ENCODE results near the gene UGDH. TPM values are rescaled to one million over a fixed set of nuclear protein-coding genes. Genes with fewer than 3 reads are reported as not detected.

UGDH gene
- total and polyA plus RNA-seq, 2 donors (not counting 3 experiments of a cell fraction or from before 2014, with no cell fraction given), result 41.3 to 62.1 TPM

DNA sequence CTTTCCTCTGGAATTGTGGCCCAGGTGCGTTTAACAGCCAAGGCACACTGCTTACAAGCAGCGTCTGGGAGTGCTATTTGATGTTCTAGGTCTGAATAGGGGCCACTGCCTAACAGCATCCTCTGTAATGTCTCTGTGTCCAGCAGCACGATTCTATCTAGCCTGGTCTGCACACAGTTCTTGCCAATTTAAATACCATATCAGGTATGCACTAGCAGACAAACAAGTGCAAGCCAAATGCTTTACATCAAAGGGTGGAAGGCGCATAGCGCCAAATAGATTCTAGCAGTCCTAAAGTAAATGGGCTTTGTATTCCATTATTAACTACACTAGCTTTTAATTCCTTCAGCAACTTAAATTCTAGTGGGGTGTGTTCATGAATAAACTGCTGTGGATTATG is 15.8 kb upstream of the UGDH start:
- ChIA-PET CTCF (interaction anchor here (1.2 kb wide), 2 partner anchors 9 to 18 kb away, joined by 3 to 5 read pairs; no protein-coding TSS in a partner anchor), POLR2A (interaction anchor here (1.1 kb wide), 1 partner anchor 17 kb away, joined by 3 read pairs; no protein-coding TSS in a partner anchor)
- Histone ChIP-seq H3K9me1 (replicated peaks; ENCODE audit: control insufficient read depth, extremely low read depth, insufficient read depth, low read length) (no peaks in the 10 kb centered on the region), H4K20me1 (replicated peaks; ENCODE audit: control insufficient read depth, extremely low read depth, insufficient read depth, low read length) (no peaks in the 10 kb centered on the region), H3K4me1 (ENCODE audit: control insufficient read depth, extremely low read depth, insufficient read depth, low read length) (no peaks in the 10 kb centered on the region), H2AFZ (ENCODE audit: low read depth, low read length) (no peak overlapping the region), H3K27ac (ENCODE audit: insufficient read depth, low read depth, low read length) (no peak overlapping the region), H3K9ac (replicated peaks; ENCODE audit: extremely low read depth, insufficient read depth, low read length) (no peak overlapping the region), H3K4me3 (replicated peaks in 1 of 3; ENCODE audit: insufficient read depth in 1 of 3, low read depth in 1 of 3, low read length in 3 of 3) (no peak overlapping the region), H3K36me3 (ENCODE audit: control insufficient read depth in 2 of 2, extremely low read depth in 1 of 2, insufficient read depth in 2 of 2, low read length in 2 of 2) (no peaks in the 10 kb centered on the region), H3K79me2 (ENCODE audit: control insufficient read depth, insufficient read depth, low read length) (no peaks in the 10 kb centered on the region), H3K4me2 (ENCODE audit: insufficient read depth, low read length) (no peak overlapping the region), H3K27me3 (ENCODE audit: control insufficient read depth in 2 of 2, insufficient read depth in 2 of 2, low read length in 2 of 2) (no peaks in the 10 kb centered on the region), H3K9me3 (replicated peaks; ENCODE audit: control insufficient read depth, insufficient read depth, low read length) (no peaks in the 10 kb centered on the region)
- FAIRE-seq, result no peak
- no peak for DNase-seq (ENCODE audit: low read depth, low spot score)
- TF ChIP-seq MYC (IDR thresholded peaks at IDR 0.05; ENCODE audit: low read depth, low read length) (no peak), POLR2A (IDR thresholded peaks at IDR 0.05; ENCODE audit: low read depth, low read length) (no peak), EZH2 (IDR thresholded peaks at IDR 0.05; ENCODE audit: borderline replicate concordance, low read depth, low read length, severe bottlenecking) (no peak), GATA2 (IDR thresholded peaks at IDR 0.05; ENCODE audit: insufficient read depth, insufficient read length, low read depth, low read length) (no peak), FOS (IDR thresholded peaks at IDR 0.05; ENCODE audit: borderline replicate concordance, insufficient read depth, low read length) (no peak), POLR2AphosphoS5 (IDR thresholded peaks at IDR 0.05; ENCODE audit: insufficient read depth, low read depth, low read length) (no peak), JUN (IDR thresholded peaks at IDR 0.05; ENCODE audit: borderline replicate concordance, insufficient read depth, insufficient read length, low read depth) (no peak)
- TF ChIP-seq, protein P1, sequence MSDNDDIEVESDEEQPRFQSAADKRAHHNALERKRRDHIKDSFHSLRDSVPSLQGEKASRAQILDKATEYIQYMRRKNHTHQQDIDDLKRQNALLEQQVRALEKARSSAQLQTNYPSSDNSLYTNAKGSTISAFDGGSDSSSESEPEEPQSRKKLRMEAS (IDR thresholded peaks at IDR 0.05; ENCODE audit: insufficient read depth, insufficient read length), result no peak
- TF ChIP-seq, protein P2, sequence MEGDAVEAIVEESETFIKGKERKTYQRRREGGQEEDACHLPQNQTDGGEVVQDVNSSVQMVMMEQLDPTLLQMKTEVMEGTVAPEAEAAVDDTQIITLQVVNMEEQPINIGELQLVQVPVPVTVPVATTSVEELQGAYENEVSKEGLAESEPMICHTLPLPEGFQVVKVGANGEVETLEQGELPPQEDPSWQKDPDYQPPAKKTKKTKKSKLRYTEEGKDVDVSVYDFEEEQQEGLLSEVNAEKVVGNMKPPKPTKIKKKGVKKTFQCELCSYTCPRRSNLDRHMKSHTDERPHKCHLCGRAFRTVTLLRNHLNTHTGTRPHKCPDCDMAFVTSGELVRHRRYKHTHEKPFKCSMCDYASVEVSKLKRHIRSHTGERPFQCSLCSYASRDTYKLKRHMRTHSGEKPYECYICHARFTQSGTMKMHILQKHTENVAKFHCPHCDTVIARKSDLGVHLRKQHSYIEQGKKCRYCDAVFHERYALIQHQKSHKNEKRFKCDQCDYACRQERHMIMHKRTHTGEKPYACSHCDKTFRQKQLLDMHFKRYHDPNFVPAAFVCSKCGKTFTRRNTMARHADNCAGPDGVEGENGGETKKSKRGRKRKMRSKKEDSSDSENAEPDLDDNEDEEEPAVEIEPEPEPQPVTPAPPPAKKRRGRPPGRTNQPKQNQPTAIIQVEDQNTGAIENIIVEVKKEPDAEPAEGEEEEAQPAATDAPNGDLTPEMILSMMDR (IDR thresholded peaks at IDR 0.05; ENCODE audit: extremely low read depth in 1 of 2, insufficient read depth in 1 of 2, low read depth in 1 of 2, low read length in 2 of 2), result no peak
- intact Hi-C loops (cut with micrococcal nuclease), result no loop called here
- dilution Hi-C loops (cut with MboI; ENCODE audit: extremely low pct_ligation_motif_present, low sequenced_read_pairs), result no loop called here
- no TSS peak for BruUV-seq (replicated peaks)
